ENCODE measurements around the gene PRDX5. TPM values are rescaled to one million over a fixed set of nuclear protein-coding genes. Genes with fewer than 3 reads are reported as not detected.

Gene PRDX5
- total RNA-seq = 100 to 1,000 TPM; 128 to 150 TPM

DNA sequence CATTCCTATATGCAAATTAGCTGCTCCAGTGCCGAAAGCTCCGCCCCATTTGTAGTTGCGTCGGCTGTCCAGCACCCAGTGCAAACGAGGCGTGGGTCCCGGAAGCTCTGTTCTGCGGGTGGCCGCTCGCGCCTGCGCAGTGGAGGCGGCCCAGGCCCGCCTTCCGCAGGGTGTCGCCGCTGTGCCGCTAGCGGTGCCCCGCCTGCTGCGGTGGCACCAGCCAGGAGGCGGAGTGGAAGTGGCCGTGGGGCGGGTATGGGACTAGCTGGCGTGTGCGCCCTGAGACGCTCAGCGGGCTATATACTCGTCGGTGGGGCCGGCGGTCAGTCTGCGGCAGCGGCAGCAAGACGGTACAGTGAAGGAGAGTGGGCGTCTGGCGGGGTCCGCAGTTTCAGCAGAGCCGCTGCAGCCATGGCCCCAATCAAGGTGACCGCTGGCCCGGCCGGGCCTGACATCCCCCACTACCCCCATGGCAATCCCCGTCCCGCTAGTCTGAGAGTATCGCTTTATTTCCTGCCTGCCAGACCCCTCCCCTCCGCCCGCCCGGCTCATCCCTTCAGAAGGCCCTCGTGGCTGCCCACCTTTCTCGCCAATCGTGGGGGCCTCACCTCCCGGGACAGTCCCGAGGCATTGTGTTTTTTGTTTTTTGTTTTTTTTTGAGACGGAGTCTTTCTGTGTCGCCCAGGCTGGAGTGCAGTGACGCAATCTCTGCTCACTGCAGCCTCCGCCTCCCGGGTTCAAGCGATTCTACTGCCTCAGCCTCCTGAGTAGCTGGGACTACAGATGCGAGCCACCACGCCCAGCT is at the start of gene PRDX5:
PRDX5 (plus strand) TSS at position 161 of the 805 bp plus-strand sequence; CDS start at position 256, 95 bp downstream.

DNA sequence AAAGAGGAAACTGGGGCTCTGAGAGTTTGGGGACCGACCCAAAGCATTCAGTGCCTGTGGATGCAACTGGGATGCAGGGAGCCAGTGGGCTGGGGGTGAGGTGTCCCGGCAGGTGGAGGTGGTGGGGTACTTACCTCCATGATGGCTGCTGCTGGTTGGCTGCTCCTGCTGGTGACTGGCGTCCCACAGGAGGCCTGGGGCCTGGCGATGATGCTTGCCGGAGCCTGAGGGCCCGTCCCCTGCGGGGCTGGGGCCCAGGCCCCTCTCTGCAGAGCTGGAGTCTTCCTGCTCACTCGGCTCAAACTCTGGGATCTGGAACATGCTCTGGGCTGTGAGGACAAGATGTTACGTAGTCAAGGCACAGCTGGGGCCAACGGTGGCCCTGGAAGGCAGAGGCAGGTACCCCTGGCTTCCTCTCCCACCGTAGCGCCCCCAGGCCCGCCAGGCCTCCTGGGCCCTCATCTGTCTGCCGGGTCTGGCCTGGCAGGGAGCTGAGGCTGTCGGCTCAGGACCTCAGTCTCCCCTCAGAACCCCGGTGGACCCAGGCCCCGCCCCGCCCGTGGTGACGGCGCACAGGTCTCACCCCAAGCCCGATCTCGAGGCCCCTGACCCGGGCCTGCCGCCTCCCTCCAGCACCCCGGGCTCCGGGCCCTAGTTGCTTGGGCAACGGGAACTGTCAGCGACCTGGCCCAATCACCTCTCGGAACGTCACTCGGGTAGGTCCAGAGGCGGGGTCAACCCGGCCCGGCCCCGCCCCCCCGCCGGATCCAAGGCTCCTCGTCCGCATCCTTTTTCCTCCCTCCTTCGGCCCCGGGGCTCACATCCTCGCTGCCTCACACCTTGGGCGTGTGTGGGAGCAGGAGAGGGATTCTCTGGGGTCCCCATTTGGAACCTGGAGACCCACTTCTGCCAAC is 33.6 kb upstream of the PRDX5 start, which contains the start of gene BAD:
BAD (minus strand) TSS at position 618 of the 914 bp plus-strand sequence; CDS start at position 321, 297 bp downstream.

DNA sequence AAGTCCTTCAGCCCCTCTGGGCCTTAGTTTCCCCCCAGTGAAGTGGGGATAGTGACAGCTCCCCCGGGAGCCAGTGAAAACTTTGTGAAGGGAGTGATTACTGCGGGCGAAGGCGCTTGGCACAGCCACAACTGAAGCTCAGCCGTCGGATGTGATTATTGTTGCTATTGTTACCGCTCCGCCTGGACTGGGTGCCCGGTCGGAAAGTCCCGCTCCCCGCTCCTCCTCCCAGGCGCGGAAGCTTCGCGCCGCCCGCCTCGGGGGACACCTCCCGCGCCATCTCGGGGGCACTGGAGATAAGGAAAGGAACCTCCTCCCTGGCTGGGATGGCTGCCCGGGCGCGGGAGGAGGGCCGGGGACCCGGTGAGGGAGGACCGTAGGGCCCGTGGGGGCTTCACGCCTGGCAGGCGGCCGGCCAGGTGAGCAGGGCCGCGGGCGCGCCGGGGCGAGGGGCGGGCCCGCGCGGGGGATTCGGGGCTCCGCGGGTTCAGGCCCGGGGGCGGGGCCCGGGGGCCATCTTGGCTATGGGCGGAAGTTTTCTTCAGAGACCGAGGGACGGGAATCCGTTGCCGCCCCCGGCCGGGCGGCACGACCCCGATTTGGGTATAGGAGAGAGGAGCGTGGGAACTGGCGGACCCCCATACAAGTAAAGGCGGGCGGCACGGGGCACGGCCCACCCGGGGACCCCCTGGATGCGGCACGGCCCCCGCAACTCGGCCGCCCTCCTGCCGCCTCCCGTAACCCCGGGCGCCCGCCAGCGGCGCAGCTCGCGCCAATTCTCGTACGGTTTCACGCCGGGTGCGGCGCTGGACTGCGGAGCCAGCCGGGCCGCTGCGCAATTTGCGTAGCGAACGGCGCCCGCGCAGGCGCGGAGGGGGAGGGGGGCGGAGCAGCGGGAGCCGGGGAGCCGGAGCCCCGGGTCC is 32.7 kb upstream of the PRDX5 start, which contains the start of gene GPR137:
GPR137 (plus strand) TSS at position 887 of the 923 bp plus-strand sequence. CDS start 677 bp downstream, outside the sequence.

DNA sequence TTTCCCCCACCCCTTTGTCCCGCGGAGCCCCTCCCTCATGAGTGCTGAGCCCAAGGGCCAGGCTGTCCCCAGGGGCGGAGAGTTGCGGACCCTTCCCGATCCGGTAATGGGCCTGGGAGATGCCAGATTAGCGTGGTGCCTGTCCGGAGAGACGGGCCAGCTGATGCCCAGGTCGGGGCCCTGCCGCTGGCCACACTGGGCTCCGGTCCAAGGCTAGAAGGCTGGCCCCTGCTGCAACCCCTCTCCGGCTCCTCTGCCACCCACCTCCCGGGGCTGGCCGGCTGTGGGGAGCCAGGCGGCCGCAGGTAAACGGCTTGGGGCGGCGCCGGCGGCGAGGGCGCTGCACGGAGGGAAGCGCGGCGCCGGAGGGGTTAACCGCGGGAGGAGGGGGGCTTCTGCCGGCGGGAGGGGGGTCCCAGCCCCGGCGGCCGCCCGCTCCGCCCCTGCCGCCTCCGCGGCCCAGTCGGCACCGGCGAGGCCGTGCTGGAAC is 26.6 kb upstream of the PRDX5 start, which contains the start of gene KCNK4:
KCNK4 (plus strand) TSS at position 41 of the 490 bp plus-strand sequence. CDS start 1,717 bp downstream, outside the sequence.

DNA sequence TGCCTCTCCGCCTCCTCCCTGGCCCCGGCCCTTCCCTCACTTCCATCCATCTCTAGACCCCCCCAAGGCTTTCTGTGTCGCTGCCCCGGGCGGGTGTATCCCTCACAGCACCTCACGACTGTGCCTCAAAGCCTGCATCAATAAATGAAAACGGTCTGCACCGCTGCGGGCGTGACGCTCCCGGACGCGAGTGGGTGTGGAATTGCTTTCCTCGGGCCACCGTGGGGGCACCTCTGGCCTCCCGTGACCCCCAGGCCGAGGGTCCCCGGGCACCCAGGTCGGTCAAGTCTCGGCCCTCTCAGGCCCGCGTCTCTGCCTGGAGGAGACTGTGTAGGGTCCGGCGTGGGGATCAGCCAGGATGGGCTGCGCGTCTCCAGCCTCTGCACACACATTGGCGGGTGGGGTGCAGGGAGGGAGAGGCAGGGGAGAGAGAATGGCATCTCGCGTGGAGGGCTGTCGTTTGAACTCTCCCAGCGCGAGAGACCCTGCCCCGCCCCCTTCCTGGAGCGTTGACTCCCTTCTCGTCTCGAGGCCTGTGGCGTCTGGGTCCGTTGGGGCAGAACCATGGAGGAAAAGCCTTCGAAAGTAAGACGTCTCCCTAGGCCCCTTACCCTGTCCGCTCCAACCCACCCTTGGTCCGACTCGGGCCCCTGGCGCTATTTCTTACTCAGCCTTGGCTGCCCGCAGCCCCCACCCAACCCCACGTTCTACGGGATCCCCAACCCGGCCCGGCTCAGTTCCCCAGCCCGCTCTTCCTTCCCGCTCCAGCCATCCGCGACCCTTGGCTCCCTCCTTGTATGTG is 17.9 kb upstream of the PRDX5 start, which contains the start of gene CATSPERZ:
CATSPERZ (plus strand) TSS at position 512 of the 802 bp plus-strand sequence; CDS start at position 565, 53 bp downstream.

DNA sequence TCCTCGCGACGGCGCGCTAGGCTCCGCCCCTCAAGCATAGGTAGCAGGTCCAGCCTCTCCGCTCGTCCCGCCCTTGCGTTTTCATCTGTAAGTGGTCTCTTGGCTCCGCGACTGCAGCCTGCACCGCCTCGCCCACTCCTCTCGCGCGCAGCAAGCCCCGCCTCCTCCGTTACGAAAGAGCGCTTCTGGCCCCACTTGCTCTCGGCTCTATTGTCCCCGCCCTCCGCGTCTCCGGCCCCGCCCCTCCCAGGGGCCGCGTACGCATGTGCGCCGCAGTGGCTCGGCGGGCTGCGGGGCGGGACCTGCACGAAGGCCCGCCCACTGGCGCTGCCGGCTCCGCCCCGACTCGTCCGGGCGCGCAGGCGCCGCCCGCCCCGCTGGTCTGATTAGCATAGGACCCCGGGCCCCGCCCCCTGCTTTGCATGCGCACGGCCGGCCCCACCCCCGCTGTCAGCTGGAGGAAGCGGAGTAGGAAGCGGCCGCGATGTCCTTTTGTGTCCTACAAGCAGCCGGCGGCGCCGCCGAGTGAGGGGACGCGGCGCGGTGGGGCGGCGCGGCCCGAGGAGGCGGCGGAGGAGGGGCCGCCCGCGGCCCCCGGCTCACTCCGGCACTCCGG is 12.7 kb upstream of the PRDX5 start, which contains the start of gene ESRRA:
ESRRA (plus strand) TSS at position 450 of the 616 bp plus-strand sequence. CDS start 1,656 bp downstream, outside the sequence.

DNA sequence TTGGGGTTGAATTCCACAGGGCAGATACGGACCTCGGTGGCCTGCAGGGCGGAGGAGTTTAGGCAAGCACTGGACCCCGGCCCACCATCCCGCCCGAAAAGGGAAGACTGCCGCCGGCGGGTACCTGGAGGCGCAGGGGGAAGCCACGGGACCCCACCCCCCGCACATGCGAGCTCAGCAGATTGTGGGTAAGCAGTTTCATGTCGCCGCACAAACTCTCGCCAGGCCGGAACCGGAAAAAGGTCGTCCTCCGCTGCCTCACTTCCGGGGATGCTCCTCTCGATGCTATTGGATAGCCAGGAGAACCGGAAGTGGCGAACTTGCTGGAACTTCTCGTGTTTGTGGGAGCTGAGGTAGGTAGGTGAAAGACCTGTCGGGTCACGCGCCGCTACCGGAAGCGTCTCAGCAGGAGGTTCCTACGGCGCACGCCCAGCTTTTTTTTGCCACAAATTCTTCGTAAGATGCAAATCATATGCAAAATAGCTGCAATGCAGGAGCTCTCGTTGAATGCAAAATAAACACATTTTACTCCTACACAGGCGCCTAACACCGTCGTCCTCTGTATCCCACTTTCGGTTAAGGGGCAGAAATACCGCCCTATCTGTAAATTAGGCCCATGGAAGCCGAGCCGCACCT is 478 bp upstream of the PRDX5 start, which contains the start of gene TRMT112:
TRMT112 (minus strand) TSS at position 235 of the 636 bp plus-strand sequence; CDS start at position 202, 33 bp downstream.

DNA sequence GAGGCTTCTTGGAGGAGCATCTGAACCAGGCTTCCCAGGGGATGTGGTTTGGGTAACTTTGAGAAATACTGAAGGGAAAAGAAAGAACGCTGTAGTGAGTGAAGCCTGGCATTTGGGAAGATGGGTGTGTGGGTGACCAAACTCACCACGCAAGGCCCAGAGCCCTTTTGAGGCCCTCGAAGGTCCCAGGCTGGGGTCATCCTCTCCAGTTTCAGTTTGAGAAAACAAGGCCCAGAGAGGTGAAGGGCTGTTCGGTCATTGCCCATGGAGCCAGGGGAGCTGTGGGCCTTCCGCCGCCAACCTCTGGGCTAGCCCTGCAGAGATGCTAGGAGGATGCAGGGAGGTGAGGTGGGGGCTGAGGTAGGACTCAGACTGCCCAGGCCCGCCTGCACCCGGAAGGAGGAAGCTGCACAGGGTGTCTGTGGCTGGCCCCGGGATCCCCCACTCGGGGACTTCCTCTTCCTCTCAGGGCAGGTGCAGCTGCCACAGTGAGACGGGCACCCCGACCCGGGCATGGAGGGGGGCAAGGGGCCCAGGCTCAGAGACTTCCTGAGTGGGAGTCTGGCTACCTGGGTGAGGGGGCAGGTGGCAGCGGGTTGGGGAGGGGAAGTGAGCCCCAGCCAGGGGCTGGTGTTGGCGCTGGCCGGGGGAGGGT is 22.0 kb downstream of the PRDX5 start, which contains the start of gene CCDC88B:
CCDC88B (plus strand) TSS at position 451 of the 655 bp plus-strand sequence; CDS start at position 514, 63 bp downstream.

DNA sequence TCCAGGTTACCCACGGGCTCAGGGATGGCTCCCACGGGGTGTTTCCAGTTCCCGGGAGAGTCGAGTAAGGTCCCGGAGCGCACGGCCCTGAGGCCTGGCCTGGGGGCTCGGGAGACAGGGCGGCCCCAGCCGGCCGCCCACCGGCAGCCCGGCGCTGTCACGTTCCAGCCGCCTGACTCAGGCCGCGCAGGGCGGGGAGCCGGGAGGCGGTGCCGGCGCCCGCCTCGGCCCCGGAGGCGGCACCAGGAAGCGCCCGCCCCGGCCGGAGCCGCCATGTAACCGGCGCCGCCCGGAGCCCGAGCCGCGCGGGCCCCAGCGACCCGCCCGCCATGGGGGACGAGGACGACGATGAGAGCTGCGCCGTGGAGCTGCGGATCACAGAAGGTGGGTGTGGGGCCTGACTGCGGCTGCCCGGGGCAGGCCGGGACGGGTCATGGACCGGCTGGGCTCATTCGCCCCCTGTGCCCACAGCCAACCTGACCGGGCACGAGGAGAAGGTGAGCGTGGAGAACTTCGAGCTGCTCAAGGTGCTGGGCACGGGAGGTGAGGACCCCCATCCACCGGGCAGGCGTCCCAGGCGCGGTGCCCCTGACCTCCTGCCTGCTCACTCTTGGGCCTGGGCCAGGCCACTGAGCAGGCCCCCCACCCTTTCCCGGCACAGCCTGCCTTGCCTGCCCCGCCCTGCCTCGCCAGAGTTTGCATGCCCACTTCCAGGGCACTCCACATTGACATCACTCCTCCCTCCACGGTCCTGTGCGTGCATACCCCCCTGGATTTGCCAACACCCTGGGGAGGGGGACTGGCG is 41.2 kb downstream of the PRDX5 start, which contains the start of gene RPS6KA4:
RPS6KA4 (plus strand) TSS at position 256 of the 805 bp plus-strand sequence; CDS start at position 330, 74 bp downstream.

Small RNA genes lying within 50 kb of the gene (small RNA-seq; reads per million reads assigned to genes)
- gene MIR1237 (0.17 to 0.94 reads per million in 2 donors), gene MIR7155 (0 reads per million in 2 donors), gene RF00019 (0 reads per million in 2 donors)

Other genes with a start within 250 kb of the PRDX5 start
- 10 to 100 TPM; 20.0 to 23.3 TPM for gene MACROD1, start 152.0 kb upstream of the PRDX5 start, total RNA-seq
- gene STIP1, start 131.9 kb upstream of the PRDX5 start, total RNA-seq = 100 to 1,000 TPM; 176 to 357 TPM
- gene FERMT3, start 111.4 kb upstream of the PRDX5 start, total RNA-seq = 10 to 100 TPM; 31.6 to 41.3 TPM
- 10 to 100 TPM; 21.0 to 33.0 TPM for gene TRPT1, start 91.9 kb upstream of the PRDX5 start, total RNA-seq
- gene NUDT22, start 91.8 kb upstream of the PRDX5 start, total RNA-seq = 10 to 100 TPM; 64.0 to 75.3 TPM
- gene DNAJC4, start 87.6 kb upstream of the PRDX5 start, total RNA-seq = 10 to 100 TPM in 1 of 2 donors, 1 to 10 TPM in 1; 4.3 to 11.4 TPM
- 10 to 100 TPM; 42.6 to 57.1 TPM for gene VEGFB, start 83.5 kb upstream of the PRDX5 start, total RNA-seq
- 10 to 100 TPM; 28.2 to 57.3 TPM for gene FKBP2, start 77.0 kb upstream of the PRDX5 start, total RNA-seq
- 100 to 1,000 TPM in 1 of 2 donors, 10 to 100 TPM in 1; 66.8 to 144 TPM for gene PPP1R14B, start 71.2 kb upstream of the PRDX5 start, total RNA-seq
- 10 to 100 TPM; 20.0 to 28.0 TPM for gene PLCB3, start 66.6 kb upstream of the PRDX5 start, total RNA-seq
- 10 to 100 TPM; 60.6 to 69.5 TPM for gene BAD, start 33.5 kb upstream of the PRDX5 start, total RNA-seq
- gene GPR137, start 32.3 kb upstream of the PRDX5 start, total RNA-seq = 10 to 100 TPM; 16.0 to 21.7 TPM
- under 1 TPM in 1 of 2 donors, not detected in 1; 0.34 TPM for gene KCNK4, start 26.8 kb upstream of the PRDX5 start, total RNA-seq
- gene CATSPERZ, start 17.8 kb upstream of the PRDX5 start, total RNA-seq = under 1 TPM; 0.34 to 0.67 TPM
- gene ESRRA, start 12.6 kb upstream of the PRDX5 start, total RNA-seq = 10 to 100 TPM; 29.9 to 37.6 TPM
- 100 to 1,000 TPM; 121 to 195 TPM for gene TRMT112, start 562 bp upstream of the PRDX5 start, total RNA-seq
- gene CCDC88B, start 22.1 kb downstream of the PRDX5 start, total RNA-seq = 1 to 10 TPM; 2.1 to 2.7 TPM
- 10 to 100 TPM; 48.6 to 50.2 TPM for gene RPS6KA4, start 41.0 kb downstream of the PRDX5 start, total RNA-seq
- gene SLC22A11, start 237.8 kb downstream of the PRDX5 start, total RNA-seq = not detected